ENCODE results near the gene DEPDC5.

DEPDC5 gene

GRCh38 chr22:31820655-31821054 is 66.8 kb downstream of the DEPDC5 start:
- Histone ChIP-seq H3F3A (ENCODE audit: control insufficient read depth, insufficient read depth) (no peaks in the 10 kb centered on the region), H3K4me1 (ENCODE audit: control insufficient read depth, low read length) (no peaks in the 10 kb centered on the region), H4K20me1 (ENCODE audit: control insufficient read depth, insufficient read depth, low read depth, low read length) (no peaks in the 10 kb centered on the region), H3K4me2 (ENCODE audit: low read length) (no peak overlapping the region), H3K27ac (ENCODE audit: low read depth, low read length) (no peak overlapping the region), H3K27me3 (ENCODE audit: control insufficient read depth, low read length) (no peaks in the 10 kb centered on the region), H3K9me3 (ENCODE audit: control insufficient read depth, insufficient read depth, low read length) (no peaks in the 10 kb centered on the region), H3K79me2 (ENCODE audit: control insufficient read depth, low read length) (no peaks in the 10 kb centered on the region), H3K9me2 (replicated peaks; ENCODE audit: control insufficient read depth, low read length) (no peaks in the 10 kb centered on the region), H3K36me3 (ENCODE audit: control insufficient read depth, low read length) (peaks cover 80% of the 10 kb centered on the region), H3K4me3 (ENCODE audit: low read length) (no peak overlapping the region)
- TF ChIP-seq EZH2phosphoT487 (IDR thresholded peaks at IDR 0.05; ENCODE audit: borderline replicate concordance, low read length): no peak
- TF ChIP-seq, protein P1, sequence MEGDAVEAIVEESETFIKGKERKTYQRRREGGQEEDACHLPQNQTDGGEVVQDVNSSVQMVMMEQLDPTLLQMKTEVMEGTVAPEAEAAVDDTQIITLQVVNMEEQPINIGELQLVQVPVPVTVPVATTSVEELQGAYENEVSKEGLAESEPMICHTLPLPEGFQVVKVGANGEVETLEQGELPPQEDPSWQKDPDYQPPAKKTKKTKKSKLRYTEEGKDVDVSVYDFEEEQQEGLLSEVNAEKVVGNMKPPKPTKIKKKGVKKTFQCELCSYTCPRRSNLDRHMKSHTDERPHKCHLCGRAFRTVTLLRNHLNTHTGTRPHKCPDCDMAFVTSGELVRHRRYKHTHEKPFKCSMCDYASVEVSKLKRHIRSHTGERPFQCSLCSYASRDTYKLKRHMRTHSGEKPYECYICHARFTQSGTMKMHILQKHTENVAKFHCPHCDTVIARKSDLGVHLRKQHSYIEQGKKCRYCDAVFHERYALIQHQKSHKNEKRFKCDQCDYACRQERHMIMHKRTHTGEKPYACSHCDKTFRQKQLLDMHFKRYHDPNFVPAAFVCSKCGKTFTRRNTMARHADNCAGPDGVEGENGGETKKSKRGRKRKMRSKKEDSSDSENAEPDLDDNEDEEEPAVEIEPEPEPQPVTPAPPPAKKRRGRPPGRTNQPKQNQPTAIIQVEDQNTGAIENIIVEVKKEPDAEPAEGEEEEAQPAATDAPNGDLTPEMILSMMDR (IDR thresholded peaks at IDR 0.05; ENCODE audit: low read depth, low read length, poor library complexity, severe bottlenecking): no peak

DNA sequence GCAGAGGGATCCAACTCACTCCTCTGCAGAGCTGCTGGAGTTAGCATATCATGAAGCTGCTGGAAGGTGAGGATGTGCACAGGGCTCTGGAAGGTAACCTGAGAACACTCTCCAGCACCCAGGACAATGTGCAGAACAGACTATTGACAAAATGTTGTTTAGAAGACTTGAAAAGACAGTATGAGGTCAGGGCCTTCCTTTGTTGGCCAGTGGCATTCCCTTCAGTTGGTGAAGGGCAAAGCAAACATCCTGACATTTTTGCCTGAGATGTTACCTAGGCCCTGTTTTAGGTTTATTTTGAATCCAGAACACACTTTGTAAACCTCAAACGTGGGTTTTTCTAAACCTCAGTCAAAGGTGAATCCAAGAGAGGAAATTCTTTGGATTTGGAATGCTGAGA is 67.8 kb downstream of the DEPDC5 start:
- Histone ChIP-seq H3F3A (ENCODE audit: control insufficient read depth, insufficient read depth) (no peaks in the 10 kb centered on the region), H3K9me3 (ENCODE audit: control insufficient read depth, insufficient read depth, low read length) (no peaks in the 10 kb centered on the region), H3K4me1 (ENCODE audit: control insufficient read depth, low read length) (no peaks in the 10 kb centered on the region), H3K4me2 (ENCODE audit: low read length) (no peak overlapping the region), H3K79me2 (ENCODE audit: control insufficient read depth, low read length) (no peaks in the 10 kb centered on the region), H3K4me3 (ENCODE audit: low read length) (no peak overlapping the region), H3K27me3 (ENCODE audit: control insufficient read depth, low read length) (no peaks in the 10 kb centered on the region), H3K27ac (ENCODE audit: low read depth, low read length) (no peak overlapping the region), H3K36me3 (ENCODE audit: control insufficient read depth, low read length) (peaks cover 80% of the 10 kb centered on the region), H3K9me2 (replicated peaks; ENCODE audit: control insufficient read depth, low read length) (no peaks in the 10 kb centered on the region), H4K20me1 (ENCODE audit: control insufficient read depth, insufficient read depth, low read depth, low read length) (no peaks in the 10 kb centered on the region)
- TF ChIP-seq, protein P1 (IDR thresholded peaks at IDR 0.05; ENCODE audit: low read depth, low read length, poor library complexity, severe bottlenecking): no peak
- TF ChIP-seq EZH2phosphoT487 (IDR thresholded peaks at IDR 0.05; ENCODE audit: borderline replicate concordance, low read length): no peak

DNA sequence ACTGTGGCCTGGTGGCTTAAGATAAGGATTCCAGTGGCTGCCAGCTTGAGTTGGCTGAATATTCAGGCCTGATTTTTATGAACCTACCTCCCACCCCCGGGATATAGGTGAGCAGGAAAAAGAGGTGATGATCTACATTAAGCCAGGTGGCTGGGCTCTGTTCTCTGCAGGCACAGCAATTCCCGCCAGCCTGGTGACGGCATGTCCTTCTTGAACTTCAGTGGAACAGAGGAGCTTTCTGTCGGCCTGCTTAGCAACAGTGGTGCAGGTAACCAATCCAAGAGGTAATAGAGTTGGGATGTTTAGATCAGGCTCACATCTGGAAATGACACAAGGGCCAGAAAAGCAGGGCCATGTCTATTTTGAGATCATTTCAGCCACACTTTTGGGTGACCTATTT is 68.7 kb downstream of the DEPDC5 start:
- H3K9me2 ChIP-seq (replicated peaks; ENCODE audit: control insufficient read depth, low read length): no peaks in the 10 kb centered on the region
- no peaks in the 10 kb centered on the region for H3K27me3 ChIP-seq (ENCODE audit: control insufficient read depth, low read length)
- peaks cover 79% of the 10 kb centered on the region for H3K36me3 ChIP-seq (ENCODE audit: control insufficient read depth, low read length)
- no peak overlapping the region for H3K4me3 ChIP-seq (ENCODE audit: low read length)
- no peaks in the 10 kb centered on the region for H3K79me2 ChIP-seq (ENCODE audit: control insufficient read depth, low read length)
- H3K9me3 ChIP-seq (ENCODE audit: control insufficient read depth, insufficient read depth, low read length): no peaks in the 10 kb centered on the region
- no peaks in the 10 kb centered on the region for H3K4me1 ChIP-seq (ENCODE audit: control insufficient read depth, low read length)
- no peak overlapping the region for H3K27ac ChIP-seq (ENCODE audit: low read depth, low read length)
- H3K4me2 ChIP-seq (ENCODE audit: low read length): no peak overlapping the region
- H3F3A ChIP-seq (ENCODE audit: control insufficient read depth, insufficient read depth): no peaks in the 10 kb centered on the region
- no peaks in the 10 kb centered on the region for H4K20me1 ChIP-seq (ENCODE audit: control insufficient read depth, insufficient read depth, low read depth, low read length)
- TF ChIP-seq, protein P1 (IDR thresholded peaks at IDR 0.05; ENCODE audit: low read depth, low read length, poor library complexity, severe bottlenecking): no peak
- TF ChIP-seq EZH2phosphoT487 (IDR thresholded peaks at IDR 0.05; ENCODE audit: borderline replicate concordance, low read length): no peak

DNA sequence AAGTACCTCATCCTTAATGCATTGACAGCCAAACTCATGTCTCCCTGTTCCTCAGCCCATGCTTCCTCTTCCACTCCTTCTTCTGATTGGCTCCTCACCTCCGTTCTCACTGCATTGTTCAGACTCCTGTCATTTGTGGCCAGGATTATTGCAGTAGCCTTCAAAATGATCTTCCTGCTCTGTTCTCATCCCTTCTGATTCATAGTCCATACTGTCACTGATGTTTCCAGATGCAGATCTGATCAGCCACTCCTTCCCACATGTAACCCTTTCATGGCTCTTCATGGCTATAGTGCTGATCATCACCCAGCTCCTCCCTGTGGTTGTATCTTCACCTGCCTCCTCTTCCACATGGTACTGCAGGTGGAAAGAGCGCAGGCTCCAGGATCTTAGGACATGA is 71.7 kb downstream of the DEPDC5 start:
- Histone ChIP-seq H3F3A (ENCODE audit: control insufficient read depth, insufficient read depth) (no peaks in the 10 kb centered on the region), H3K9me2 (replicated peaks; ENCODE audit: control insufficient read depth, low read length) (no peaks in the 10 kb centered on the region), H3K27me3 (ENCODE audit: control insufficient read depth, low read length) (no peaks in the 10 kb centered on the region), H3K79me2 (ENCODE audit: control insufficient read depth, low read length) (no peaks in the 10 kb centered on the region), H3K27ac (ENCODE audit: low read depth, low read length) (no peak overlapping the region), H3K9me3 (ENCODE audit: control insufficient read depth, insufficient read depth, low read length) (no peaks in the 10 kb centered on the region), H3K36me3 (ENCODE audit: control insufficient read depth, low read length) (peaks cover 72% of the 10 kb centered on the region), H3K4me1 (ENCODE audit: control insufficient read depth, low read length) (peaks cover 4% of the 10 kb centered on the region), H3K4me2 (ENCODE audit: low read length) (no peak overlapping the region), H4K20me1 (ENCODE audit: control insufficient read depth, insufficient read depth, low read depth, low read length) (peaks cover 3% of the 10 kb centered on the region; the same call in 1 of the 2 replicates), H3K4me3 (ENCODE audit: low read length) (no peak overlapping the region)
- TF ChIP-seq EZH2phosphoT487 (IDR thresholded peaks at IDR 0.05; ENCODE audit: borderline replicate concordance, low read length): no peak
- TF ChIP-seq, protein P1 (IDR thresholded peaks at IDR 0.05; ENCODE audit: low read depth, low read length, poor library complexity, severe bottlenecking): no peak
